A673 (cell line): ENCODE data around the gene SPDEF.

Experiments used
- CTCF ChIP-seq: fragments of 300-800, 200-600 bp; sonication (generic); conservative IDR thresholded peaks from 2 replicates; pipeline ENCODE4 v1.5.1; 2017; ENCODE audit warnings: low read depth, mild to moderate bottlenecking, antibody characterized with exemption, low read length, moderate library complexity, mixed read lengths
- EZH2 ChIP-seq: fragments of 200-600 bp; sonication (generic); IDR thresholded peaks from 2 replicates; pipeline ENCODE4 v1.6.1; 2017; ENCODE audit warnings: borderline replicate concordance, low read depth, mild to moderate bottlenecking, mixed read lengths, antibody characterized with exemption, low read length; ENCODE audit not compliant: poor library complexity, severe bottlenecking

GRCh38 chr6:34562861-34563512 is 6.9 kb upstream of the SPDEF start:
- TF ChIP-seq CTCF (no peak), EZH2 (no peak)
